Measurements from ENCODE around the gene NME3. TPM values are rescaled to one million over a fixed set of nuclear protein-coding genes. Genes with fewer than 3 reads are reported as not detected.
A peak's percentile ranks its signal among the peaks of the same experiment; 100 is the strongest.

Gene NME3
- total RNA-seq, 1 donor from 2014 or later: 33.3 TPM

GRCh38 chr16:1781758-1782407 lies 10.5 kb upstream of the NME3 start:
- Mint-ChIP-seq H3K9me3 (ENCODE audit: unreplicated experiment) (no peaks in the 10 kb centered on the region), H3K4me3 (ENCODE audit: unreplicated experiment) (peak overlapping the region; percentile 94), H3K27me3 (ENCODE audit: unreplicated experiment) (peaks cover 6% of the 10 kb centered on the region), H3K4me1 (ENCODE audit: unreplicated experiment) (peaks cover 13% of the 10 kb centered on the region), H3K36me3 (ENCODE audit: low read depth, unreplicated experiment) (no peaks in the 10 kb centered on the region), H3K27ac (ENCODE audit: unreplicated experiment) (peak overlapping the region; percentile 30)
- DNase-seq (ENCODE audit: low spot score): peak; percentile 36
- TF ChIP-seq CTCF (IDR thresholded peaks at IDR 0.05; ENCODE audit: unreplicated experiment): peak; percentile 34

GRCh38 chr16:1781254-1781653 lies 9.9 kb upstream of the NME3 start:
- no peak for DNase-seq (ENCODE audit: low spot score)
- peak overlapping the region; percentile 30 for H3K27ac Mint-ChIP-seq (ENCODE audit: unreplicated experiment)
- peak overlapping the region; percentile 94 for H3K4me3 Mint-ChIP-seq (ENCODE audit: unreplicated experiment)
- peaks cover 6% of the 10 kb centered on the region for H3K27me3 Mint-ChIP-seq (ENCODE audit: unreplicated experiment)
- no peak for TF ChIP-seq CTCF (IDR thresholded peaks at IDR 0.05; ENCODE audit: unreplicated experiment)
- H3K4me1 Mint-ChIP-seq (ENCODE audit: unreplicated experiment): peaks cover 13% of the 10 kb centered on the region
- no peaks in the 10 kb centered on the region for H3K36me3 Mint-ChIP-seq (ENCODE audit: low read depth, unreplicated experiment)
- H3K9me3 Mint-ChIP-seq (ENCODE audit: unreplicated experiment): no peaks in the 10 kb centered on the region

GRCh38 chr16:1780677-1781072 lies 9.3 kb upstream of the NME3 start:
- no peaks in the 10 kb centered on the region for H3K36me3 Mint-ChIP-seq (ENCODE audit: low read depth, unreplicated experiment)
- no peaks in the 10 kb centered on the region for H3K9me3 Mint-ChIP-seq (ENCODE audit: unreplicated experiment)
- H3K4me1 Mint-ChIP-seq (ENCODE audit: unreplicated experiment): peaks cover 13% of the 10 kb centered on the region
- peaks cover 6% of the 10 kb centered on the region for H3K27me3 Mint-ChIP-seq (ENCODE audit: unreplicated experiment)
- DNase-seq (ENCODE audit: low spot score): no peak
- H3K27ac Mint-ChIP-seq (ENCODE audit: unreplicated experiment): no peak overlapping the region
- peak overlapping the region; percentile 94 for H3K4me3 Mint-ChIP-seq (ENCODE audit: unreplicated experiment)
- TF ChIP-seq CTCF (IDR thresholded peaks at IDR 0.05; ENCODE audit: unreplicated experiment): no peak

GRCh38 chr16:1779741-1780676 lies 8.7 kb upstream of the NME3 start:
- DNase-seq (ENCODE audit: low spot score): no peak
- no peak for TF ChIP-seq CTCF (IDR thresholded peaks at IDR 0.05; ENCODE audit: unreplicated experiment)
- Mint-ChIP-seq H3K27me3 (ENCODE audit: unreplicated experiment) (peaks cover 6% of the 10 kb centered on the region), H3K36me3 (ENCODE audit: low read depth, unreplicated experiment) (no peaks in the 10 kb centered on the region), H3K4me1 (ENCODE audit: unreplicated experiment) (peaks cover 13% of the 10 kb centered on the region), H3K27ac (ENCODE audit: unreplicated experiment) (no peak overlapping the region), H3K4me3 (ENCODE audit: unreplicated experiment) (peak overlapping the region; percentile 47), H3K9me3 (ENCODE audit: unreplicated experiment) (no peaks in the 10 kb centered on the region)
